GM12874 (cell line): ENCODE measurements around the gene PC.

ENCODE experiments used
- CTCF ChIP-seq: IDR thresholded peaks from 2 replicates; pipeline ENCODE4 v1.5.1; 2011; ENCODE audit warnings: low read depth, mild to moderate bottlenecking, control low read depth, low read length, moderate library complexity; ENCODE audit not compliant: insufficient read depth

PC gene

GRCh38 chr11:66999555-66999954 is 41.4 kb upstream of the PC start:
- TF ChIP-seq CTCF, result no peak

GRCh38 chr11:66996609-66997273 is 38.6 kb upstream of the PC start:
- TF ChIP-seq CTCF, result no peak

- no peak for TF ChIP-seq CTCF
Measured at GRCh38 chr11:66992041-66992440, 33.9 kb upstream of the PC start.

DNA sequence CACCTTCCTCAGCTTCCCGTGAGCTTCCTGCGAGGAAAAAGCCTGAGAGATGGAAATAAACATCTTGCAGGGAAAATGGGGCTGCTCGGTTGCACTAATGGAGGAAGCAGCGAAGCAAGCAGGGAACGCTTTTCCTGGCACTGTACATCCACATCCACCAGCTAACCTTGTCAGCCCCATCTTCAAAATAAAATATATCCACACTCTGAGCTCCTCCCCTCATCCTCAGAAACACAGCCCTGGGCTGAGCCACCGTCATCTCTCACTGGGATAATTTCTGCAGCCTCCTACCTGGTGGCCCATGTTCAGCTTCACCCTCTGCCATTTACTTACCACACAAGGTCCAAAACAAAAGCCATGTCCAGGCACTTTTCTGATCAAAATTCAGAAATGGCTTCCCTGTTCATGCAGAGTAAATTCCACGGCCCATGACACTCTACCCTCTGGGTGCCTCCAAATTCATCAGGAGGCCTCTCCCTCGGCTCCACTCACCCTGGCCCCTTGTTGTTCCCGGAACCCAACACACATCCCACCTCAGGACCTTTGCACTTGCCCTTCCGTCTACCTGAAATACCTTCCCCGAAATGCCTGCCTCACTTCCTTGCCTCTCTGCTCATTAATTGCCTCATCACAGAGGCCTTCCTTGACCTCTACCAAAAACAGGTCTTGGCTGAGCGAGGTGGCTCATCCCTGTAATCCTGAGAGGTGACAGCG is 29.9 kb upstream of the PC start:
- TF ChIP-seq CTCF, result no peak

DNA sequence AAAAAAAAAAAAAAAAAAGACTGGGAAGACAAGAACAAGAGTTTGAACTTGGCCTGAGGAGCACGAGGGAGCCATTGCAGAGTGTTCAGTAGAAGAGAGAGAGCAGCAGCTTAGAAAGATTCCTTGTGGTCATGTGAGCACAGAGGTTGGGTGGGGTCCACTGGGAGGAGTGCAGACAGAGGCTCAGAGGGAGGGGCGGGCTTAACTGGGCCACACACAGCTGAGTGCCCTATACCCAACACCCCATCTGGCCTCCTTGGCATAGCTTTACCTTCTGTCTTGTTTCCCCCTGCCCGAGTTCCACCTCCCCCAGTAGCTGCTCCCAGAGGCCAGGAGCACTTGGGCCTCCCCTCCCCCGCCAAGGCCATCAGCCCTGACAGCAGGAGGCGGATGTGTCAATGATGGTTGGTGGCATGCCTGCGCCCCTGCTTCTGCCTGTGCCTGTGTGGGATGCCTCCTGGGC is 29.0 kb upstream of the PC start:
- TF ChIP-seq CTCF, result no peak

DNA sequence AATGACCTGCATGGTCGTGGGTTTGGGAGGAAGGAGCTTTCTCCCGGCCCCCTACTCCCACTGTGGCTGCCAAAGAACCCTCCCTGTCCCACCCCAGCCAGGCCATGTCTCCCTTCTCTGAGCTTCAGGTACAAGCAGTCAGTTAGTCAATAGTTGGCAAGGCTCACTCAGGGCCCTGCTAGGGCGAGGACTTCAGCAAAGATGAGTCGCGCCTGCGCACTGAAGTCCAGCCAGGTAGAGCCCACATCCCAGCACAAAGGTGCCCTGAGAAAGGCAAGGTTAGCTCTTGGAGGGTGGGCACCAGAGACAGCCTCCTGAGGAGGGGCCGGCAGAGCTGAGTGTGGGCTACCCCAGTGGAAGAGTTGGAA is 28.0 kb upstream of the PC start:
- no peak for TF ChIP-seq CTCF

- no peak for TF ChIP-seq CTCF
Measured at GRCh38 chr11:66985508-66986177, 27.5 kb upstream of the PC start.
